IMR-90 (cell line): ENCODE results near the gene MCRIP2. TPM values are rescaled to one million over a fixed set of nuclear protein-coding genes. Genes with fewer than 3 reads are reported as not detected.

Source experiments
- ATAC-seq: fragments of 200-7000 bp; cut with Tn5 transposase; 2 replicates; pipeline ENCODE4 v1.9.1; 2020; ENCODE audit warnings: low read depth, mild to moderate bottlenecking, moderate library complexity
- BruUV-seq: library from RNA; stranded (reverse); fragments of 400-500 nt; replicated peaks from 2 replicates; lab custom pipeline; 2021; lab: Mats Ljungman, UMichigan
- CTCF ChIA-PET: fragments of 300-600 bp; formaldehyde crosslinking; extraction: SDS; loops from one replicate; lab custom pipeline; 2021; ENCODE audit warnings: antibody characterized with exemption; lab: Yijun Ruan, JAX
- POLR2A ChIA-PET: fragments of 300-600 bp; sonication (Branson Sonifier 250); formaldehyde crosslinking; loops from one replicate; lab custom pipeline; 2022; ENCODE audit warnings: antibody characterized with exemption; ENCODE audit not compliant: unreplicated experiment; lab: Charles Lee
- DNase-seq: peaks from one replicate; pipeline ENCODE4 v3.0.0; 2013
- H2AFZ ChIP-seq: replicated peaks from 2 replicates; pipeline ENCODE3; 2013; ENCODE audit warnings: low read length, mild to moderate bottlenecking; ENCODE audit not compliant: poor library complexity
- H2AK5ac ChIP-seq: 2 replicates; pipeline ENCODE4 v1.6.1; 2013; ENCODE audit warnings: low read depth, low read length, inconsistent platforms
- H2AK9ac ChIP-seq: replicated peaks from 2 replicates; pipeline ENCODE3; 2013; ENCODE audit warnings: mild to moderate bottlenecking, low read depth, low read length, moderate library complexity; ENCODE audit not compliant: poor library complexity
- H2BK120ac ChIP-seq: 2 replicates; pipeline ENCODE4 v1.6.1; 2013; ENCODE audit warnings: low read depth, low read length, inconsistent platforms
- H2BK15ac ChIP-seq: 3 replicates; pipeline ENCODE4 v1.6.1; 2013; ENCODE audit warnings: low read depth, low read length, inconsistent platforms
- H2BK20ac ChIP-seq: 2 replicates; pipeline ENCODE4 v1.6.1; 2013; ENCODE audit warnings: low read depth, mild to moderate bottlenecking, inconsistent platforms, low read length, moderate library complexity
- H2BK5ac ChIP-seq: 2 replicates; pipeline ENCODE4 v1.6.1; 2013; ENCODE audit warnings: mild to moderate bottlenecking, low read depth, low read length, inconsistent platforms; ENCODE audit not compliant: poor library complexity, severe bottlenecking
- H3K14ac ChIP-seq: replicated peaks from 2 replicates; pipeline ENCODE4 v1.6.1; 2013; ENCODE audit warnings: low read depth, low read length, inconsistent platforms
- H3K18ac ChIP-seq: 2 replicates; pipeline ENCODE4 v1.6.1; 2013; ENCODE audit warnings: low read depth, low read length, control low read depth
- H3K23ac ChIP-seq: 2 replicates; pipeline ENCODE4 v1.6.1; 2013; ENCODE audit warnings: low read depth, low read length, inconsistent platforms
- H3K27ac ChIP-seq: 2 replicates; pipeline ENCODE4 v1.5.1; 2013; ENCODE audit warnings: mild to moderate bottlenecking, control low read depth, low read length; ENCODE audit not compliant: insufficient read depth
- H3K27me3 ChIP-seq: 2 replicates; pipeline ENCODE4 v1.6.1; 2013; ENCODE audit warnings: low read length; ENCODE audit not compliant: control insufficient read depth, insufficient read depth
- H3K36me3 ChIP-seq: 2 replicates; pipeline ENCODE4 v1.6.1; 2013; ENCODE audit warnings: low read length, mixed read lengths; ENCODE audit not compliant: control insufficient read depth, insufficient read depth
- H3K4ac ChIP-seq: 2 replicates; pipeline ENCODE4 v1.6.1; 2013; ENCODE audit warnings: low read depth, low read length, inconsistent platforms
- H3K4me1 ChIP-seq: 2 replicates; pipeline ENCODE4 v1.6.1; 2013; ENCODE audit warnings: low read length, mixed read lengths; ENCODE audit not compliant: control insufficient read depth, insufficient read depth
- H3K4me2 ChIP-seq: 2 replicates; pipeline ENCODE4 v1.6.1; 2013; ENCODE audit warnings: low read depth, mild to moderate bottlenecking, control low read depth, low read length, moderate library complexity
- H3K4me3 ChIP-seq: 2 replicates; pipeline ENCODE4 v1.5.1; 2013; ENCODE audit warnings: low read depth, mild to moderate bottlenecking, control low read depth, low read length, moderate library complexity; ENCODE audit not compliant: insufficient read depth
- H3K56ac ChIP-seq: 2 replicates; pipeline ENCODE4 v1.6.1; 2013; ENCODE audit warnings: low read length, inconsistent platforms; ENCODE audit not compliant: insufficient read depth; ENCODE audit errors: extremely low read depth
- H3K79me1 ChIP-seq, 2 experiments: 2 replicates each; pipeline ENCODE4 v1.6.1; 2013; ENCODE audit warnings: low read length in 2 of 2, inconsistent platforms in 1 of 2, low read depth in 1 of 2
- H3K9ac ChIP-seq: 2 replicates; pipeline ENCODE4 v1.6.1; 2013; ENCODE audit warnings: low read depth, low read length, control low read depth
- H3K9me1 ChIP-seq: 2 replicates; pipeline ENCODE4 v1.6.1; 2013; ENCODE audit warnings: low read length, inconsistent platforms; ENCODE audit not compliant: insufficient read depth
- H3K9me3 ChIP-seq: 2 replicates; pipeline ENCODE4 v1.6.1; 2013; ENCODE audit warnings: low read length; ENCODE audit not compliant: control insufficient read depth, insufficient read depth
- H4K20me1 ChIP-seq: 2 replicates; pipeline ENCODE4 v1.6.1; 2013; ENCODE audit warnings: low read length, inconsistent platforms; ENCODE audit not compliant: insufficient read depth
- H4K5ac ChIP-seq: 2 replicates; pipeline ENCODE4 v1.6.1; 2013; ENCODE audit warnings: mild to moderate bottlenecking, low read depth, low read length, control low read depth
- H4K8ac ChIP-seq, 2 experiments: 2 replicates each; pipeline ENCODE4 v1.6.1; 2013; ENCODE audit warnings: low read depth in 2 of 2, low read length in 2 of 2, control low read depth in 1 of 2, inconsistent platforms in 1 of 2
- H4K91ac ChIP-seq: 2 replicates; pipeline ENCODE4 v1.6.1; 2013; ENCODE audit warnings: low read depth, low read length, inconsistent platforms; ENCODE audit not compliant: insufficient read depth
- CEBPB ChIP-seq: IDR thresholded peaks from 2 replicates; pipeline ENCODE4 v1.6.1; 2012; ENCODE audit warnings: low read depth, low read length, improper control_type of control experiment
- WGBS, 2 experiments: methylation state at CpG; one replicate each; pipeline versions ENCODE4 v1.1.5 to v1.1.7; 2013; ENCODE audit warnings: missing lambda C conversion rate in 2 of 2; ENCODE audit not compliant: insufficient read length in 1 of 2; ENCODE audit errors: extremely low coverage in 2 of 2; 5-methylcytosine and 5-hydroxymethylcytosine counted together
- dilution Hi-C: fragments of 300-500 bp; cut with HindIII; formaldehyde crosslinking; loops from one replicate; pipeline ENCODE4 v1.14.3; 2018; ENCODE audit warnings: low sequenced_read_pairs; ENCODE audit not compliant: unreplicated experiment
- in situ Hi-C: fragments of 300-500 bp; cut with MboI; formaldehyde crosslinking; loops from 3 replicates; pipeline ENCODE4 v1.14.3; 2019; ENCODE audit warnings: low sequenced_read_pairs, inconsistent platforms, mixed read lengths
- intact Hi-C: fragments of 100-400 bp; cut with micrococcal nuclease; formaldehyde crosslinking; loops from 2 replicates; pipeline ENCODE4 v1.10.0; 2022
- polyA plus RNA-seq, 3 experiments: library from polyadenylated mRNA; depleted of rRNA; stranded (reverse); fragments of >200 nt; gene quantifications; 2 replicates each; pipeline ENCODE4 v1.2.3, GENCODE V29; 2012; ENCODE audit warnings: low replicate concordance in 1 of 3
- total RNA-seq: library from RNA; depleted of rRNA; stranded (reverse); fragments of >200 nt; gene quantifications from 2 replicates; pipeline ENCODE4 v1.2.3, GENCODE V29; 2012
- TF ChIP-seq, protein P1 (sequence below): fragments of 150-350 bp; IDR thresholded peaks from 2 replicates; pipeline ENCODE4 v1.6.1; 2016; ENCODE audit warnings: low read depth, mild to moderate bottlenecking, low read length, moderate library complexity, borderline replicate concordance

MCRIP2 gene
- total and polyA plus RNA-seq, 2 of the 4 experiments (the other 2 are of a cell fraction) = 6.3 to 19.6 TPM

DNA sequence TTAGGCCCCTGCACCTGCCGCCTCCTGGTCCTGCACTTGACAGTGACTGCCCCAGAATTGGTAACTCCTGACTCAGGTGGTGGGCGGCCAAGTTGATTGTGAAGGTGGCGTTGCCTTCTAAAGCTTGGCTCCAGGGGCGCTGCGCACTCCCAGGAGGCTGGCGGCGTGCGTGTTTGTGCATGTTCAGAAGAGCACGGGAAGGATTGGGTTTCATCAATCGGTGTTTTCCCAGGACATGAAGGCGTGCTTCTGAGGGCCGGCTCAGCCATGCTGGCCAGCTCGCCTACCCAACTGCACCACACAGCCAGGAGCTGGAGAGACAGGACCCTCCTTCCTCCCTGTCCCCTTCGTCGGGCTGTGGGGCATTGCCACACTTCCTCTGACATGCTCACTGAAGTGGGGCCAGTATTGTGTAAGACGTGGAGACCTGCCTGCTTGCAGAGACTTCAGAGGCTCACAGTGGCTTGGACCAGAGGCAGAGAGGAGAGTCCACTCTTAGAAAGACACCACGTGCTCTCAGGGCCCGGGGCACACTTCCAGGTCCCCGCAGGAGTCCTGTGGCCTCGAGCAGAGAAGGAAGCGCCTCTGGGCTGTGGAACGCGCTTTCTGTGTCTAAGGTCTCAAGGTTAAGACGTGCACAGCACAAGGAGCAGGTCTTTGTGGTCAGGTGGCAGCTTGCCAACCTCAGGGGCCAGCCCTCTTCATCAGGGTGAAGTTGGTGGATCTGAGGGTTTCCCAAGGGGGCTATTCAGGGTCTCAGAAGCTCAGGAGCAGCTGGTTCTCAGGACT is 48.9 kb upstream of the MCRIP2 start:
- WGBS, 2 experiments = 94% methylated on average over 12 of the region's 24 CpGs; no CpG with 5 or more reads in 1 of the 2 experiments

More for the DNA sequence above, 48.9 kb upstream of the MCRIP2 start:
- Histone ChIP-seq H2AFZ (no peak overlapping the region), H3K4me3 (no peak overlapping the region), H4K20me1 (peaks cover 63% of the 10 kb centered on the region), H2BK120ac (no peak overlapping the region), H3K14ac (no peak overlapping the region), H3K56ac (no peak overlapping the region), H3K9me1 (peaks cover 12% of the 10 kb centered on the region; the same call in 1 of the 2 replicates), H3K4ac (no peak overlapping the region), H4K91ac (no peak overlapping the region), H3K36me3 (peaks cover 5% of the 10 kb centered on the region; the same call in 1 of the 2 replicates), H2AK9ac (peak overlapping the region; percentile 5), H3K79me1 (peaks cover 31 to 82% of the 10 kb centered on the region in 2 experiments; a peak in 3 of 4 replicates), H2AK5ac (no peak overlapping the region), H3K4me1 (peaks cover 11% of the 10 kb centered on the region), H4K8ac (no peak overlapping the region), H3K18ac (no peak overlapping the region), H3K23ac (no peak overlapping the region), H2BK20ac (no peak overlapping the region), H2BK5ac (no peak overlapping the region), H3K27me3 (no peaks in the 10 kb centered on the region), H3K9ac (no peak overlapping the region), H3K27ac (no peak overlapping the region), H4K5ac (no peak overlapping the region), H2BK15ac (no peak overlapping the region), H3K9me3 (no peaks in the 10 kb centered on the region), H3K4me2 (no peak overlapping the region)
- BruUV-seq = no TSS peak
- ChIA-PET CTCF (no interaction called here), POLR2A (interaction anchor here (0.5 kb wide), 1 partner anchor 51 kb away, joined by 20 read pairs; no protein-coding TSS in a partner anchor)
- intact Hi-C loops (no loop called here), in situ Hi-C loops (no loop called here), dilution Hi-C loops (no loop called here)
- DNase-seq = no peak
- peak; percentile 56 for TF ChIP-seq CEBPB
- TF ChIP-seq, protein P1, sequence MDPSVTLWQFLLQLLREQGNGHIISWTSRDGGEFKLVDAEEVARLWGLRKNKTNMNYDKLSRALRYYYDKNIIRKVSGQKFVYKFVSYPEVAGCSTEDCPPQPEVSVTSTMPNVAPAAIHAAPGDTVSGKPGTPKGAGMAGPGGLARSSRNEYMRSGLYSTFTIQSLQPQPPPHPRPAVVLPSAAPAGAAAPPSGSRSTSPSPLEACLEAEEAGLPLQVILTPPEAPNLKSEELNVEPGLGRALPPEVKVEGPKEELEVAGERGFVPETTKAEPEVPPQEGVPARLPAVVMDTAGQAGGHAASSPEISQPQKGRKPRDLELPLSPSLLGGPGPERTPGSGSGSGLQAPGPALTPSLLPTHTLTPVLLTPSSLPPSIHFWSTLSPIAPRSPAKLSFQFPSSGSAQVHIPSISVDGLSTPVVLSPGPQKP = no peak
- ATAC-seq = no peak
